ENCODE results near the gene KCNIP4.
A peak's percentile ranks its signal among the peaks of the same experiment; 100 is the strongest.

Gene KCNIP4

GRCh38 chr4:21191317-21191716 lies 757.3 kb downstream of the KCNIP4 start:
- DNase-seq (ENCODE audit: low spot score) = no peak

- no peak for DNase-seq (ENCODE audit: low spot score)
Measured at GRCh38 chr4:21184788-21185187, 763.8 kb downstream of the KCNIP4 start.

- no peak for DNase-seq (ENCODE audit: low spot score)
Measured at GRCh38 chr4:21181716-21182115, 766.9 kb downstream of the KCNIP4 start.

- no peak for DNase-seq (ENCODE audit: low spot score)
Measured at GRCh38 chr4:21177871-21178270, 770.7 kb downstream of the KCNIP4 start.

GRCh38 chr4:21177092-21177491 lies 771.5 kb downstream of the KCNIP4 start:
- no peak for DNase-seq (ENCODE audit: low spot score)

GRCh38 chr4:21167711-21168110 lies 780.9 kb downstream of the KCNIP4 start:
- no peak for DNase-seq (ENCODE audit: low spot score)

- no peak for DNase-seq (ENCODE audit: low spot score)
Measured at GRCh38 chr4:21155367-21155766, 793.2 kb downstream of the KCNIP4 start.

- DNase-seq (ENCODE audit: low spot score) = no peak
Measured at GRCh38 chr4:21139327-21139726, 809.2 kb downstream of the KCNIP4 start.

- no peak for DNase-seq (ENCODE audit: low spot score)
Measured at GRCh38 chr4:21136051-21136630, 812.4 kb downstream of the KCNIP4 start.

GRCh38 chr4:21134994-21135393 lies 813.6 kb downstream of the KCNIP4 start:
- no peak for DNase-seq (ENCODE audit: low spot score)

GRCh38 chr4:21130606-21131005 lies 818.0 kb downstream of the KCNIP4 start:
- DNase-seq (ENCODE audit: low spot score) = no peak

- no peak for DNase-seq (ENCODE audit: low spot score)
Measured at GRCh38 chr4:21126014-21126512, 822.5 kb downstream of the KCNIP4 start.

- peak; percentile 13 for DNase-seq (ENCODE audit: low spot score)
Measured at GRCh38 chr4:21118301-21118700, 830.3 kb downstream of the KCNIP4 start.

- DNase-seq (ENCODE audit: low spot score) = peak; percentile 3
Measured at GRCh38 chr4:21117541-21118180, 830.9 kb downstream of the KCNIP4 start.

GRCh38 chr4:21113496-21114223 lies 834.9 kb downstream of the KCNIP4 start:
- DNase-seq (ENCODE audit: low spot score) = no peak

- no peak for DNase-seq (ENCODE audit: low spot score)
Measured at GRCh38 chr4:21102667-21103066, 845.9 kb downstream of the KCNIP4 start.

GRCh38 chr4:21097865-21098264 lies 850.7 kb downstream of the KCNIP4 start:
- DNase-seq (ENCODE audit: low spot score) = no peak

GRCh38 chr4:21097026-21097425 lies 851.5 kb downstream of the KCNIP4 start:
- DNase-seq (ENCODE audit: low spot score) = no peak

GRCh38 chr4:21092531-21092930 lies 856.0 kb downstream of the KCNIP4 start:
- no peak for DNase-seq (ENCODE audit: low spot score)

GRCh38 chr4:21090094-21090666 lies 858.4 kb downstream of the KCNIP4 start:
- no peak for DNase-seq (ENCODE audit: low spot score)

GRCh38 chr4:21083413-21083812 lies 865.2 kb downstream of the KCNIP4 start:
- no peak for DNase-seq (ENCODE audit: low spot score)

- DNase-seq (ENCODE audit: low spot score) = no peak
Measured at GRCh38 chr4:21077967-21078366, 870.6 kb downstream of the KCNIP4 start.

GRCh38 chr4:21067351-21067750 lies 881.2 kb downstream of the KCNIP4 start:
- no peak for DNase-seq (ENCODE audit: low spot score)
